GM12873 (cell line): Measurements from ENCODE around the gene SBNO2.

Experiments
- CTCF ChIP-seq: IDR thresholded peaks from 2 replicates; pipeline ENCODE4 v1.5.1; 2012; ENCODE audit warnings: low read depth, mild to moderate bottlenecking, moderate library complexity, low read length, control low read depth; ENCODE audit not compliant: insufficient read depth; ENCODE audit errors: missing control alignments

SBNO2 gene

DNA sequence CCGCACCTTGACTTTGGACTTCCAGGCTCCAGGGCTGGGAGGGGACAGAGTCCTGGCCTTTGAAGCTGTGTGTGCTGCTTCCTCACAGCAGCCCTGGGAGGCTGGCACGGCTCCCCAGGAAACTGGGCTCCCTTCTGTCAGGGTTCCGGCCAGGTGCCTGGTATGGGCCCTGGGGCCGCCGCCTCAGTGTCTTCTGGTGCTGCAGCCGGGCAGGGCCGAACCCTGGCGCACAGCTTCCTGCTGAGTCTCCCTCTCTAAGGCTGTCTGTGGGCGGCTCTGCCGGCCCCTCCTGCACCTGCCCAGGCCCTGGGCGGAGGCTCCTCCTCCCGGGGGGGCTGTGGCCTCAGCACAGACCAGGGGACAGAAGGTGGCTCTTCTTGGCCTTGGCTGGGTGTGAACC, 37.9 kb downstream of the SBNO2 start:
- no peak for TF ChIP-seq CTCF

DNA sequence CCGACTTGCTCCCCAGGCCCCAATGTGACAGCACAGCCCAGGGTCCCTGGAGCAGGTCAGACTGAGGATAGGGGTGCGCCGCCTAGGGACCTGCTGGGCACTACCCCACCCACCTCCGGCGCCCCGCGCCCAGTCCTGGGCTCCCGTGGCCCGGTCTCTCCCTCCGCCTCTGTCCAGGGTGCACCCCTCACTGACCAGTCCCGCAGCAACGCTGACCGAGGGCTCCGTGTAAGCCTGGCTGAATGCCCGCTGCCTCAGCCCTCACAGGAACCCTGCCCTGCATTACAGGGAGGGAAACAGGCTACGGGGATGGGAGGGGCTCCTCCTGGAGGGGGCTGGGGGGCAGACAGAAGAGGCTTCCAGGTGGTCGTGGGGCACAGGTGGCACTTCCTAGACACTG, 38.6 kb downstream of the SBNO2 start:
- no peak for TF ChIP-seq CTCF

DNA sequence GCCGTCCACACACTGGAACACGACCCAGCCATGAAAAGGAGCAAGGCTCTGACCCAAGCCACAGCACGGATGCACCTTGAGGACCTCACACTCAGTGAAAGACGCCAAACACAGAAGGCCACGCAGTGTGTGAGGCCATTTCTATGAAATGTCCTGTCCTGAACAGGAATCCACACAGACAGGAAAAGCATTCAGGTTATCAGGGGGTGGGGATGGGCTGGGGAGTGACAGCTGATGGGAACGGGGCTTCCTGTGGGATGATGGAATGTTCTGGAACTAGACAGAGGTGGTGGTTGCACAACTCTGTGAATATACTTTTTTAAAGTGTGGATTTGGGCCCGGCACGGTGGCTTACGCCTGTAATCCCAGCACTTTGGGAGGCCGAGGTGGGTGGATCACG, 39.6 kb downstream of the SBNO2 start:
- no peak for TF ChIP-seq CTCF

- no peak for TF ChIP-seq CTCF
Observed at GRCh38 chr19:1133471-1133929, 40.6 kb downstream of the SBNO2 start.

GRCh38 chr19:1132552-1133383, 41.3 kb downstream of the SBNO2 start:
- no peak for TF ChIP-seq CTCF

GRCh38 chr19:1131718-1132551, 42.1 kb downstream of the SBNO2 start:
- no peak for TF ChIP-seq CTCF
